Endothelial cell of umbilical vein (primary cell): Measurements from ENCODE around the gene ABHD10.

Experiments used
- CTCF ChIP-seq, 2 donors: IDR thresholded peaks; 1 replicate in 1 of 2; 2 replicates in 1 of 2; pipeline ENCODE4 v1.5.1; 2011; ENCODE audit warnings: low read length in 2 of 2, mild to moderate bottlenecking in 2 of 2, moderate library complexity in 2 of 2, control low read depth in 1 of 2, inconsistent platforms in 1 of 2, low read depth in 1 of 2; ENCODE audit not compliant: insufficient read depth in 1 of 2; ENCODE audit errors: extremely low read depth in 1 of 2
- EZH2 ChIP-seq: IDR thresholded peaks from 2 replicates; pipeline ENCODE4 v1.6.1; 2012; ENCODE audit warnings: borderline replicate concordance, low read depth, mild to moderate bottlenecking, moderate library complexity, low read length, inconsistent platforms; ENCODE audit not compliant: severe bottlenecking
- GATA2 ChIP-seq: IDR thresholded peaks from 2 replicates; pipeline ENCODE4 v1.7.0; 2011; ENCODE audit warnings: low read depth, mild to moderate bottlenecking, moderate library complexity, mixed read lengths, low read length; ENCODE audit not compliant: insufficient read length, insufficient read depth
- JUN ChIP-seq: IDR thresholded peaks from 2 replicates; pipeline ENCODE4 v1.6.1; 2011; ENCODE audit warnings: borderline replicate concordance, low read depth; ENCODE audit not compliant: insufficient read length, insufficient read depth
- MYC ChIP-seq: IDR thresholded peaks from one replicate; pipeline ENCODE4 v1.6.1; 2011; ENCODE audit warnings: mild to moderate bottlenecking, low read depth, low read length
- POLR2A ChIP-seq: IDR thresholded peaks from 2 replicates; pipeline ENCODE4 v1.6.1; 2012; ENCODE audit warnings: low read depth, mild to moderate bottlenecking, control low read depth, low read length
- POLR2AphosphoS5 ChIP-seq: IDR thresholded peaks from 2 replicates; pipeline ENCODE4 v1.6.1; 2012; ENCODE audit warnings: low read depth, mild to moderate bottlenecking, control low read depth, low read length, moderate library complexity; ENCODE audit not compliant: insufficient read depth

GRCh38 chr3:112034436-112034835 is 55.6 kb downstream of the ABHD10 start, which contains the start of gene TMPRSS7:
- no peak for TF ChIP-seq POLR2A
- TF ChIP-seq MYC, result no peak
- no peak for TF ChIP-seq CTCF (IDR thresholded peaks at IDR 0.05; ENCODE audit: extremely low read depth in 1 of 2, insufficient read depth in 1 of 2, low read depth in 1 of 2, low read length in 2 of 2)
- no peak for TF ChIP-seq JUN
- TF ChIP-seq POLR2AphosphoS5, result no peak
- no peak for TF ChIP-seq EZH2
- TF ChIP-seq GATA2, result no peak
